HG02678 (cell line): Measurements from ENCODE around the gene ERCC4.

ENCODE experiments used
- ATAC-seq: cut with Tn5 transposase; IDR thresholded peaks from one replicate; pipeline ENCODE4 v1.9.1; 2021; ENCODE audit warnings: mild to moderate bottlenecking, moderate library complexity; ENCODE audit not compliant: unreplicated experiment

The ERCC4 gene

DNA sequence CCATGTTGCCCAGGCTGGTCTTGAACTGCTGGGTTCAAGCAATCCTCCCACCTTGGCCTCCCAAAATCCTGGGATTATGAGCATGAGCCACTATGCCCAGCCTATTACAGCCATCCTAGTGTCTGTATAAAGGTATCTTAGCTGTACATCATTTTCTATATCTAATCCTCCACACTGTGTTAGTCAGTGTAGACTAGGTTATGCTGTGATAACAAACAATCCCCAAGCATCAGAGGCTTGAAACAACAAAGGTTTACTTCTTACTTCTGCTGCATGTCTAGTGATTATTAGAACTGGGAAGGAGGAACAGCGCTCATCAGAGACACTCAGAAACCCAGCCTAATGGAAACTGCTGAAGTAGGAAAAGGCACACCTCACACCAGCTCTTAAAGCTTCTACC lies 68.1 kb downstream of the ERCC4 start:
- ATAC-seq = no peak

DNA sequence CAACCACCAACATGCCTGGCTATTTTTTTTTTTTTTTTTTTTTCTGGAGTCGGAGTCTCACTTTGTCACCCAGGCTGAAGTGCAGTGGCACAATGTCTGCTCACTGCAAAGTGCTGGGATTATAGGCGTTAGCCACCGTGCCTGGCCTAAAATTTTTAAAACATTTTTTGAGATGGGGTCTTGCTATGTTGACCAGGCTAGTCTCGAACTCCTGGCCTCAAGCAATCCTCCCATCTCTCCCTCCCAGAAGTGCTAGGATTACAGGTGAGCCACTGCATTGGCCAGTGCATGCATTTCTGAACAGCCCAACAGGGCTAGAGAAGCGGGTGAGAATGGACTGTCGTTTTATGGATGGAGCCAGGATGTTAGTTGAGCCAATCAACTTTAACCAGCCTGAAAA lies 72.4 kb downstream of the ERCC4 start:
- ATAC-seq = no peak

DNA sequence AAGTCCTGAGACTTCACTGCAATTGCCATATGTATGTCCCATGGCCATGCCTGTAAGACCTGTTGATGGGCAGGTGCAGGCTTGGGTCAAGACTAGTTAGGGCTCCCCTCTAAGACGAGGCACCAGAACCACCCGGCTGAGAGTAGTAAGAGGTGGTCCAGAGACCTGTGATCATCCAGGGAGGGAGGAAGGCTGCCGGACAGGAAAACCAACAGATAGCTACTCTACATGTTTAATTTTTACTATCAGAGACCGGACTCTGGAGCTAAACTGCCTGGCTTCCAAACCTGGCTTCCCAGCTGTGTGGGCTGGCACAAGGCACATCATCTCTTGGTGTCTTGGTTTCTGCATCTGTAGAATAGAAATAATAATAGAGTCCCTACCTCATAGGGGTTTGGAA lies 73.0 kb downstream of the ERCC4 start:
- ATAC-seq = no peak

DNA sequence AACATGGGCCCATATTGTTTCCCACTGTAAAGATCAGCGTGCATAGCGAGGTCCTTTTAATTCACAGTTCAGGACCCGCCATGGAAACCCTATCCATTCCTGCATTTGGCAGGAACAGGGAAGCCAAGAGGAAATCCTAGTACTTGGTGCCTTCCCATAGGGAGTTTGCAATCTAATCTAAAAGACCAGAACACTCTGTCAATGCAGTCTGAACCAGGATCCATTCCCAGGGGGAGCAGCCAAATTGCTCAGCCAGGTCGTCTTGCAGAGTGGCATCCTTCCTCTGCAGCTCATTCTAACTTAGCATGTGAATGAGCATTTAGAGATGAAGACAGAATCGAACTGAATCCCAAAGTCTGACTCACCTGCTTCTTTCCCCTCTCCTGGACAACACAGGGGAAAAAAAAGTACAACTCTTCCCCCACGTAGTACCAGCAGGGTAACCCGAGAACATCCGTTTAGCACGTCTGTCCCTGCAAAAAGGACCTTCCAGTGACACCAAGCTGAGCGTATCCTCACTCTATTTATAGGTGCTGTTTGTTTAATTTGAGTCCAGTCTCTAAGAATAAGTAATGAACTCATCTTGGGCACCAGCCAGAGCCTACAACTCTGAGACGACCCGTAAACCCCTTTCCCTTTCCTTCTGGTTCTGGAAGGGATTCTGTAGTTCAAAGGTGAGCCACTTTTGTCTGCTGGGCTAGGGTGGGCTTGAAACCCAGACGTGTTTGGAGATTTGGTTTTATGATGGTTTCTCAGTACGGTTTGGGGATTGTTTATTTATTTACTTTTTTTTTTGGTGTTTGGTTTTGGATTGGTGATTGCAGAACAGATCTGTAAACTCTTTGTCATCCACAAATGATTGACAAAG lies 74.5 kb downstream of the ERCC4 start:
- no peak for ATAC-seq

DNA sequence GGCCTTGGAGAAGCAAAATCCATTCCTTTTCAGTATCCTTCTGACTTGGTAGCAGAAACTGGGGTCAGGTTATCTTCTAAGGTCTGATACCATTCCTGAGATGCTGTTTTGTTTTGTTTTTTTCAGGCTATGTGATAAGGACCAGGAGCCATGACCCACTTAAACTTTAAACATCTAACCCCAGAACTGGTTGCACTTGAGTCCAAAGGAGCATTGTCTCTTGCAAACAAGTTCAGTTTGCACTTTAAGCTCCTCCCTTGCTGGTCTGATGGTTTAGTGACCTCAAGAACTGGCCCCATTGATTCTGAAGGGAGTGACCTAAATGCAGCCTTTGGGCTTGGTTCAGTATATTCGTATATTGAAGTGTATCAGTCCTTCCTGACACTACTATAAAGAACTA lies 75.2 kb downstream of the ERCC4 start:
- ATAC-seq = no peak

DNA sequence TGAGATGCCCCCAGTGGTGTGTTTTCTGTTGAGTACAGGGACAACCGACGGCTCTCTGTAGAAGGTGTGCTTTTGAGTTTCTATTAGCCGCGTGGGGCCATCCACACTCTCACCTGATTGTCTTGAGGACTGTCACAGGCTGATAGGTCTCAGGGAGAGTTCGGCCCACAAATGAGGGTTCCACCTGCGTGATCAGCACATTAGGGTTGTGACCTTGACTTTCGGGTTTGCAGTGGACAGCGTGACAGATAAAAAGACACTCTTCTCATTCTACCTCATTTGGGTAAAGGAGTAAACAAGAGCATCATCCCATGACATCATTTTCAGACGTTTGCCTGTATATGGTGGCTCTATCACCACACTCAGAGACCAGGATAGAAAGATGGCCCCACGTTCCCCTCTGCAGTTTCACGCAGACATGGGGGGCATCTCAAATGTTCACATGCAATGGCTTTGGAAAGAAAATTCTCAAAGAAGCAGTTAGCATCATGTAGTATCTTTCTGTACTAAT lies 76.9 kb downstream of the ERCC4 start:
- ATAC-seq = no peak

DNA sequence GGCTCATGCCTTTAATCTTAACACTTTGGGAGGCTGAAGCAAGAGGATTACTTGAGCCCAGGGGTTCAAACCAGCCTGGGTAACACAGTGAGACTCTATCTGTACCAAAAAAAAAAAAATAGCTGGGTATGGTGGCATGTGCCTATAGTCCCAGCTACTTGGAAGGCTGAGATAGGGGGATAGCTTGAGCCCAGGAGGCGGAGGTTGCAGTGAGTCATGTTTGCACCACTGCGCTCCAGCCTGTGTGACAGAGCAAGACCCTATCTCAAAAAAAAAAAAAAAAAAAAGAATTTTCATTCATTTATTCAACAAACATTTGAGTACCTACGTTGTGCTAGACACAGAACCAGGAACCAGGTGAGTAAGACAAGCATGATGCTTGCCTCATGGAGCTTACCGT lies 77.6 kb downstream of the ERCC4 start:
- ATAC-seq = no peak

DNA sequence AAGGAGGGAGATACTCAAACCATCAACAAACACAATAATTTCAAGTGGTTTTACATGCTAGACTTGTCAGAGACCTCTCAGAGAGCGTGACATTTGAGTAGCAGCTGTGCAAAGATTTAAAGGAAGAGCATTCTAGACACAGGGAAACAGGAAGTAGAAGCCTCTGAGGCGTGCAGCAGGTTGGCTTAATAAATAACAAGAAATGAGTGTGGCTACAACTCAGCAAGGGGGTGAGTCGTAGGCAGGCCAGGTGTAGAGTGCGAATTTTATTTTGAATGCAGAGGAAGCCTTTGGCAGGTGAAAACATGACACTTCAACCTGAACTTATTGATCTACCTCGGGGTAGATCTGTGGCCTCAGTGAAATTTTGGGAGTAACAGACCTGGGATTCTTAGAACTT lies 78.0 kb downstream of the ERCC4 start:
- ATAC-seq = peak; percentile 89

DNA sequence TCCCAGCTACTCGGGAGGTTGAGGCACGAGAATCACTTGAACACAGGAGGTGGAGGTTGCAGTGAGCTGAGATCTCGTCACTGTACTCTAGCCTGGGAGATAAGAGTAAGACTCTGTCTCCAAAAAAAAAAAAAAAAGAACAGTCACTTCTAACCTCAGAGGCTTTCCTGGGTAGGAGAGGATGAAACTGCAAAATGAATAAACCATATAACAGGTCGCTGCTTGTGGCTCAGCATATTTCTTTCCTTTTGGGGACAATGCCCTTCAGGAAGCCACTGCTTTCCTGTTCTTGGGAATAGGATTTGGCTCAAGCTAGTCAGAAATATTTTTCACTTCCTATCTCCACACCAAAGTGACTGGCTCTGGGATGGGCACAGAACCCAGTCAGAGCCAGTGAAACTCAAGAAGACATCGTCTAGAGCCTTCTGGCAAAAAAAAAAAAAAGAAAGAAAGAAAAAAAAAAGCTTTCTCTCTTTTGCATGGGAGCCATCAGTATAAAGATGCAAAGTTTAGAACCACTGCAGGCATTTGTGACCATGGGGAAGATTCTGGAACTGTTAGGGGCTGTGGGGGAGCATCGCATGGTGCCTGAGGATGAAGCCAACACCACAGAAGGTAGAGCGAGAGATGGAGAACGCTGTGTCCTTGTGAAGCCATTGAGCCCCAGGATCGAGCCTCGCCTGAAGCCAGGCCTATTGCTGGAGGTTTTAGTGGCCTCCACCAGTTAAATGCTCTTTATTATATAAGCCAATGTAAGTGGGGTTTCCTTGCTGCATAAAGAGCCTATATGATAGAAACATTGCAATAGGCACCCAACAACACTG lies 79.3 kb downstream of the ERCC4 start:
- no peak for ATAC-seq

DNA sequence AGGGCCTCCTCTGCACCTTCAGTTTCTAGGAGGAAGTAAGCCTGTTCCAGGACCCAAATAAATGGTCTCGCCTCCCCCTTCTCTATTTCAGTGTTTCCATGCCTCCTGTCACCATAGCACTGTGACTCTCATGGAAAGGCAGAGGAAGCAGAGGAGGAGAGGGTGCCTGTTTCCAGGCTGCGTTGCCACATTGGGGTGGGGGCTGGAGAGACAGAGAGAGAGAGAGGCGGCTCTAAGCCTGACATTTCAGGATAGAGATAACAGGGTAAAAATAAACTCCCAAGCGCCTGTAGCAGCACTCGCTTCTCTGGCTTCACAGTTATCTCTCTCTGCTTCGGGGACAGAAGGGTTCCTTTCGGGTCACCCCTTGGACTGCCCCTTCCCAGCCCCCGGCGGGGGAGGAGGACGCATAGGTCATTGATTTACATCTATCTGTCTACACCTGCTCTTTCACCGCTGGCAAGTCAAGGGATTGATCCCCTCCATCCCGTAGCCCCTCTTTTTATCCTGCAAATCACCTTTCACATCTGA lies 80.0 kb downstream of the ERCC4 start:
- no peak for ATAC-seq

DNA sequence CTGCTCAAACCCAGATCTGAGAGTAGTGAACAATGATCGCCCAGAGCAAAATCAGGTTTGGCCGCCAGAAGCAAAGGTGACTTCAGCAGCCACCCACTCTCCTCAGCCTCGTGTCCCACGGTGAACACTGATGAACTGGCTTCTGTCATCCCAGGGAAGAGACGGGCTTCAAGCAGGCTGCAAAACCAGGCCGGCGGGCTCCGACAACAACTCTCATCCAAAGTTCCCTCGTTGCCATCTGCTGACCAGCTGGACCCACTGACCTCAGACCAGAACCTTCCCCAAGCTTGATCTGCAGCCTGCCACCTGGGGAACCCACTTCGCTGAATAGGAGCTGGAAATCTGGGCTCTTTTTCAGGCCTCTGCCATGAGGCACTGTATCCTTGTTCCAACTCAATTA lies 81.6 kb downstream of the ERCC4 start:
- no peak for ATAC-seq
